Stimulated activated CD8-positive, alpha-beta memory T cell treated with anti-CD3 and anti-CD28 coated beads, Interleukin-4, amount 100 ng/mL, for 4 hours (primary cell): ENCODE data around the gene ZRANB3.
"Not testable (repeated sequence)": the region's sequence is repeated elsewhere in the genome, so short reads cannot be mapped to it uniquely, and the experiment has no call there.

Experiments used
- DNase-seq, 2 donors: peaks; one replicate each; pipeline ENCODE4 v3.0.0-alpha.2; 2020; ENCODE audit warnings: low read depth in 2 of 2, low spot score in 1 of 2

Gene ZRANB3

DNA sequence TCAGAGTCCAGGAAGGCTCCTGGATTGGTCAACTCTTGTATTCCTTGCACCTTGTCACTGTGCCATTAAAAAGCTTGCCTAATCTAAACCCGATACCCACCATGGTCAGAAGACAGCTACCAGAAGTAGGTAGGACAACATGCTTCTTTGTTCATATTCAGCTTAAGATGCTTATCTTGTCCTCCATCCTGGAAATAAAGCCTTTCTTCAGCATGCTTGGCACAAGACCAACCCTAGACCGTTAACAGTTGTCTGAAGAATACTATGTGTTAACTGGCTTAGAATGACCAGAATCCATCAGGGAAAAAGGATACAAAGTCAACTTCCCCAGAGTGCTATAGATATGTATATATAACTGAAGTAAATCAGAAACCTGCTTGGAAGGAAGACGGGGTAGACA is 193.9 kb downstream of the ZRANB3 start:
- no peak for DNase-seq

DNA sequence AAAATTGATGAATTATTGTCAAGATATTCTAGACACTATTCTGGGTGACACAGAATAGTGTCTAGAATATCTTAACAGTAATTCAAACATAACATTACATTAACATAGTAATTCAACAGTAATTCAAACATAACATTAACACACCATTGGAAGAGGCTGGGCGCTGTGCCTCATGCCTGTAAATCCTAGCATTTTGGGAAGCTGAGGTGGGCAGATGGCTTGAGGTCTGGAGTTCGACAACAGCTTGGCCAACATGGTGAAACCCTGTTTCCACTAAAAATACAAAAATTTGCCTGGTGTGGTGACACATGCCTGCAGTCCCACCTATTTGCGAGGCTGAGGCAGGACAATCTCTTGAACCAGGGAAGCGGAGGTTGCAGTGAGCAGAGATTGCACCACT is 195.8 kb downstream of the ZRANB3 start:
- no peak for DNase-seq

DNA sequence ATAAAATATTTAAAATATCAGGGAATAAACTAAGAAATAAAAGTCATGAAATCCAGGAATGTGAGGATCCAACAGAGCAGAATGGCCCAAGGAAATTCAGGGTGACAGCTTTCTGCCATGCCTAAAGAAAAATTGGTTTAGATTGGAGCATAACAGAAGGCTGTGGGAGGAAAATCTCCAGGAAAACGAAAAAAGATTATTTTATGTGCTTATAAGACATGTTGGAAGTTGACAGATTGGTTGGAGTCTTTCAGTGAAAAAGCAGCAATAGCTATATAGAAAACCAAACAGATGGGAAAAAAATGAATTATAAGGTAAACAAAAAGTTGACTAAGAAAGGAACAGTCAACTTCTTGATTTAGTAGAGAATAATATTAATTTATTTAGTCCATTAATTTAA is 203.9 kb downstream of the ZRANB3 start:
- DNase-seq = no peak

DNA sequence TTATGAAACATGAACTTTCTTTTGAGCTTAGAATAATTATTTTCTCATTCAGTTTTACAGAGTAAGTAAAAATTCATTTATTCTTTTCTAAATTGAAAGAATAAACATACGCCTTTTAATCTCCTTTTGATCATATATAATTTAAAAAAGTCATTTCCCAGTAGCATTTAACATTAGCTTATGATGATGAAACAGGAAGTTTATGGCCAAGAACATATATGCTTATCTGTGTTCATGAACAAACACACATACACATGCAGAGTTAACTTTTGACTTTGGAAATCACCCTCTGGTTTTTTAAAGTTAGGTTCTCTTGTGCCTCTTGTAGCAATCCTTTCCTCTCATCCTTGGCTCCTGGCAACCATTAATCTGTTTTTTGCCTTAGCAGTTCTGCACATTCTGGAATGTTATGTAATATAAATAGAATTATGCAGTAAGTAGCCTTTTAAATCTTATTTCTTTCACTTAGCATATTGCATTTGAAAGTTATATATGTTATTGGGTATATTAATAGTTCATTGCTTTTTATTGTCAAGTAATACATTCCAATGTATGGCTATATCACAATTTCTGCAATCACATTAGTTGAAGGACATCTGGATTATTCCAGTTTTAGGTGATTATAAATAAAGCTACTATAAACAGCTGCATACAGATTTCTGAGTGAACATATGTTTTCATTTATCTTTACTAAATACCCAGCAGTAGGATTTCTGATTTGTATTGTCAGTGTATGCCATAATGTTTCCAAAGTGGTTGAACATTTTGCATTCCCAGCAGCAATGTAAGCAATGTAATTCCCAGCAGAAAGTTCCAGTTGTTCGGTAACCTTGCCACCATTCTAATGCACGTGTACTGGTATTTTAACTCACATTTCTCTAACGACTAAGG is 210.3 kb downstream of the ZRANB3 start:
- no peak for DNase-seq

DNA sequence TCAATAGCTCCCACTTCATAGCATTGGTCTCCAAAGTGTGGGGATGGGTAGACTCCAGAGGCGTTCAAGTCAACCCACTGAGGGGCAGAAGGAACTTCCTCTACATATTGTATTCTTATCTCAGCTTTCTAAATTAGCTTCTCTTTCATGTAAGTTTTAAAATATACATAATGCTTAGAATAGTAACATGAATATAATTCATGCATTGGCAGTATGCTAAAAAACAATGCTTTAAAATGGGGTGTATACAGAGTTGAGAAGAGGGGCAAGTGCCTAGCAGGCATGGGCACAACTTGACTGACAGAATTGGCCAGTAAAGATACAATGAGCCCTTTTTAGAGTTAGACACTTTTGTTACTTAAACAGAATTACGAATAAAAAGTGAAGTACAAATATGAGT is 212.2 kb downstream of the ZRANB3 start:
- no peak for DNase-seq

DNA sequence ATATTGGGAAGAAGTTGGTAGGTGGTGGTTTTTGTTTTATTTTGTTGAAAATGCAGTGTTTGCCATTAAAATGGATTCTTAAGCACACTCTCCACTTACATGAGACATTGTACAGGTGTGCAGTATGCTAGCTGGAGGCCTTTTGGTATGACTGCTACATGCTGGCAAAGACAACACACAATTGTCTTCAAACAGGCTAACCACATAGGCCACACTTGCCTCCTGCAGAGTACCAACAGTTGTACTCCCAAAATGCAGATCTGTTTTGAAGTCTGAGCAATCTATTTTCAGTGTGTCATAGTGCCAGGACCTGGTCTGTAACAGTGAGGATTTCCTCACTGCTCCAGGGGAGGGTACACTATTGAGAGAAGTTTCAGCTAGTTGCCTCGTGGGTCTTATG is 213.6 kb downstream of the ZRANB3 start:
- DNase-seq = no peak

DNA sequence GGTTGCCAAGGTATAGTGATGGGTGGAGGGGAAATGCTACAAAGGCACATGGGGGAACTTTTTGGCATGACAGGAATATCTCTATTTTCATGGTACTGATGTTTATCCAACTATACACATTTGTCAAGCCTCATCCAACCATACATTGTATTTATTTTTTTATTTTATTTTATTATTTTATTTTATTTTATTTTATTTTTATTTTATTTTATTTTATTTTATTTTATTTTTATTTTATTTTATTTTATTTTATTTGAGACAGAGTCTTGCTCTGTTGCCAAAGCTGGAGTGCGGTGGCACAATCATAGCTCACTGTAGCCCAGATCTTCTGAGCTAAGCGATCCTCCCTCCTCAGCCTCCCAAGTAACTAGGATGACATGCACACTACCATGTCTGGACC is 219.1 kb downstream of the ZRANB3 start:
- DNase-seq = no peak

DNA sequence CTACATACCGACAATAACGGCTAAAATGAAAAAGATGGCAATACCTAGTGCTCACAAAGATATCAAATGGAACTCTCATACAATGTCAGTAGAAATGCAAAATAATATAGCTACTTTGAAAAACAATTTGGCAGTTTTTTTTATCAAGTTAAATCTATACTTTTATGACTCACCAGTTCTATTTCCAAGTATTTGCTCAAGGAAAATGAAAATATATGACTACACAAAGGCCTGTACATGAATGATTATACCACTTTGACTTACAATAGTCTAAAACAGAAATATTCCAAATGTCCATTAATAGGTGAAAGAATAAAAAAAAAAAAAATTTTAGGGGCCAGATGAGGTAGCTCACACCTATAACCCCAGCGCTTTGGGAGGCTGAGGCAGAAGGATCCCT is 219.8 kb downstream of the ZRANB3 start:
- DNase-seq = no peak

DNA sequence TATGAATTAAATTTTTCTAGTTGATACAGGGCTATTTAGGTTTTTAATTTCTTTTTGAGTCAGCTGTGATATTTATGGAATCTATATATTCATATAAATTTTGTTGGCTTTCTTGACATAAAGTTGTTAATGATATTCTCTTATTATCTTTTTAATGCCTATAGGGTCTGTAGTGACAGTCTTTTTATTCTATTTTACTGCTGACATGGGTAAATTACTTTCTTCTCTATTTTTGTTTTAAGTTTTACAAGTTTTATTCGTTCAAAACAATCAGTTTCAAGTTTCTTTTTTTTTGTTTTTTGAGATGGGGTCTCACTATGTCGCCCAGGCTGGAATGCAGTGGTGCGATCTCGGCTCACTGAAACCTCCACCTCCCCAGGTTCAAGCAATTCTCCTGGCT is 226.3 kb downstream of the ZRANB3 start:
- DNase-seq = no peak

DNA sequence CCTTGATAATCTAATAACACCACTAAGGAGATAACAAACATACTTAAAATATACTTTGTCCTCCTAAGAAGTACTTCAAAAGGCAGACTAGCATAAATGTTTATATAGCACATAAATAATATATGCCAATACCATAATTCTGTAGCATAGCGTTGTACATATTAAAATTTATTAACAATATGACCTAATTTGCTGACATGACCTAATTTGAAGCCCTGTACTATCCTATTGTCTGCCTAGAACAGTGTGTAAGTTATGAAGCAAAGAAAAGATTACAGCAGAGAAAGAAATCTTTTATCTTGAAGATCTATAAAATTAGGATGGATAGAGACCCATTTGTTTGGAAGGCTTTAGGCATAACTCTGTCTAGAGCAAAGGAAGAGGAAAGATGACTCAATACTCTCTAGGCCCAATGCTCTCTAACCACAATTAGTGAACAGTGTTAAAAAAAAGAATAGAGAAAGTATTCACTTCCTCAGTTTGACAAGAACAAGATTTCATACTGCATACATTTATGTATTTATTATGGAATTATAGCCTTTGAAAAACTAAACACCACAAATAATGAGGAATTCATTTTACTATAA is 231.3 kb downstream of the ZRANB3 start:
- DNase-seq = no peak

DNA sequence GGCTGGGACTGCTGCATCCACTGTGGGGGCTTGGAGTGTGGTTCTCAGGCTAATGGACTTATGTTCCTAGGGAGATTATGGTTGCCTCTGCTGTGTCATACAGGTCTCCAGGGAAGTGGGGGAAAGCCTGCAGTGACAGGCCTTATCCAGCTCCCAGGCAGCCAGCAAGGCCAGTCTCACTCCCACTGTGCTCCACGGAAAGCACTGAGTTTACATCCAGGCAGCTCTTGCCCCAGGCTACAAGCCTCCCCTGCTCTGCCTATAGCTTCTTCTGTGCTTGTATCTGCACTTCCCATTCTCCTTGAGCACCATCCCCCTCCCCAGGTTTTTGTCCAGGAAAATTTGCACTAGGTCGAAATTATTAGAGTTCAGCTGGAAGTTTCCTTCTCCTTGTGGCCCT is 231.9 kb downstream of the ZRANB3 start:
- DNase-seq = no peak

DNA sequence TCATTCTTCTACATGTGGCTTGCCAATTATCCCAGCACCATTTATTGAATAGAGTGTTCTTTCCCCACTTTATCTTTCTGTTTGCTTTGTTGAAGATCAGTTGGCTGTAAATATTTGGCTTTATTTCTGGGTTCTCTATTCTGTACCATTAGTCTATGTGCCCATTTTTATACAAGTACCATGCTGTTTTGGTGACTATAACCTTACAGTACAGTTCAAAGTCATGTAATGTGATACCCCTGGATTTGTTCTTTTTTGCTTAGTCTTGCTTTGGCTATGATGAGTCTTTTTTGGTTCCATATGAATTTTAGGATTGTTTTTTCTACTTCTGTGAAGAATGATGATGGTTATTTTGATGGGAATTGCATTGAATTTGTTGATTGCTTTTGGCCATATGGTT is 243.9 kb downstream of the ZRANB3 start:
- not testable (repeated sequence) for DNase-seq

DNA sequence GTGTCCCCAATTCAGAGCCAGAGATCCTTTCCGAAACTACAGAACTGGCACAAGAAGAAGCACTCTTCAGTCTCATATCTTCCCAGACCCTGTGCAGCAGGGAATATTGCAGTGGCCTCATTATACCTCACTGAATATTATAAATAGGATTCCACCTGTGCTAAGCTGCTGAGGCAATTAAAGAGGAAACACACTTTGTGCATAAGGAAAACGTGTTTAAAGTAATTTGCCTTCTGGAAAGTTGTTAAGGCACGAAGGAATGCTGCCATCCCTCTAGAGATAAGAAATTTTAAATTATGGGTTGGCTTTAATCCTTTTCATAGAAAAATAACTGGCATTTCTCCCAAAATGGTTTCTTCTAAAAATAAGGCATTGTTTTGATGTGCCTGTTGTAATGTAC is 245.6 kb downstream of the ZRANB3 start:
- DNase-seq = no peak

DNA sequence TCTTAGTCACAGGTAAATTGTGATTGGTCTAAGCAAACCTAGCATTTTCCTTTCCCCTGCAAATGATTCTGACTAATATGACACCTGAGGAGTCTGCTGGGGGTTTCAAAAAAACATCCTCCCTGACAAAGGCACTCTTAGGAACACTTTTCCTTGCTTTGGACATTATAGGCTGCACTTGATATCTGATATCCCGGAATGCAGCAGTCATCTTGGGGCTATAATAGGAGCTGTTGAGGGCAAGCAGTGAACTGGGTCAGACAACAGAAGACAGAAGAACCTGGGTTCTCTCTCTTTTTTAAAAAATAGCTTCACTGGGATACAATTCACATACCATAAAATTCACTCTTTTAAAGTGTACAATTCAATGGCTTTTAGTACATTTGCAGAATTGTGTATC is 249.6 kb downstream of the ZRANB3 start:
- DNase-seq = no peak

DNA sequence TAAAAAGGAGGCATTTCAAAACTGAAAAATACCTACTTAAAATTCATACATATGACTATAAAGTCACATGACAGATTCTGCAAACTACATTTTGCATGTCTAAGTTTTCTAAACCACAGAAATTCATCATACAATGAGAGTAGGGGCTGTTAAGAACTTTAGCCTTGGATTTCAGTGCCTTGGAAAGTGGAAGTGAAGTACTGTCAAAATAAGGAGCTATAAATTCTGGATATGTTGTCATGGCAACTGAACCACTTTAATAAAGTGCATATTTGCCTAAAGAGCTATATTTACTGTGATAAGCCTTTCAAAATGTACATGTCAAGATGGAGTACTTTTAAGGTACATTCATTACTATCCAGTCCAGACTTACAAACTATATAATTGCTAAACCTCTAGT is 251.8 kb downstream of the ZRANB3 start:
- DNase-seq = no peak

DNA sequence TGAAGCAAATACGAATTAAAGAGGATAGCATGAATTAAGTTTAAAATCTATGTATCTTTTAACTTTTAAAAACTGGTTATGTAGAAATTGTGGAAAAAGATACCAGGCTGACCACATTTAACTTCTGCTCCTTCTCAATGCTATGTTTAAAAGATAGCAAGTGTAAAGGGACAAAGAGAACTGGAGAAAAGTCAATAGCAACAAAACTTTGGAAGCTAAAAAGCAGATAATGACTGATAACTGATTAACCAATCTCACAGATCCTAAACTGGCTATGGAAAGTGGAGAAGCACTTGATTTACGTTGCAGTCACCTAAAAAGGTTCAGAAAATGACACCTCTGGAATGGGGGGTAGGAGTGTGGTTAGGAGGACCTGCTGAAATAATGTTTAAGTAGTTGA is 254.5 kb downstream of the ZRANB3 start:
- DNase-seq = no peak

DNA sequence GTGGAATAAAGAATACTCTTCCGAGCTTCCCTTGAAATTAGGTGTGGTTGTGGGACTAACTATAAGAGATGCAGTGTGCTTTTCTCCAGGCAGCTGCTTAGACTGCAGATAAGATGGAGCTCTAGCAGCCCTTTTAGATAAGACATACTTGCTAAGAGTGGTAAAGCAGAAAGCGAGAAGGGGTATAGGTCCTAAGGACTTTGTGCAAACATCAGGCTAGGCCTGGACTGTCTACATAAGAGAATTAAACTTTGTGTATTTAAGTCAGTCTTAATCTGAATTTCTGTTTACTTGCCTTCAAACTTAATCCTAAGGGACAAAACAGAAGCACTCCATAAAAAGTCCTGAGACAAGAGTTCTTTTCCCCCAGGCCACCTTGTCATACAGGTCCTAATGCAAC is 260.0 kb downstream of the ZRANB3 start:
- DNase-seq = no peak

DNA sequence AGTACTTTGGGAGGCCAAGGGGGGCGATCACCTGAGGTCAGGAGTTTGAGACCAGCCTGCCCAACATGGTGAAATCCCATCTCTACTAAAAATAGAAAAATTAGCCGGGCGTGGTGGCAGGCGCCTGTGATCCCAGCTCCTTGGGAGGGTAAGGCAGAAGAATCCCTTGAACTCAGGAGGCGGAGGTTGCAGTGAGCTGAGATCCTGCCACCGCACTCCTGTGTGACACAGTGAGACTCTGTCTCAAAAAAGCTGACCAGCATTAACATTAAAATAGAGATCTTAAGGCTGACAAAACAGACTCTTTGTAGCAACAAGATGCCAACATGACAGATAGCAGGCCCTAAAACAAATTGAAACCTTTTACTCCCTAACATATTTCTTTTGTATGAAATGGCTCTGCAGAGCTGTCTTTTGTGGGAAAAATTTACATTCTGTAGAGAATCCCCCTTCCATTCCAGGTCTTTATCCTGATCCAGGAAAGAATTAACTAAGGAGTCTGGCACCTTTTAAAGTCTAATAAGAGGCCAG is 265.0 kb downstream of the ZRANB3 start:
- no peak for DNase-seq

DNA sequence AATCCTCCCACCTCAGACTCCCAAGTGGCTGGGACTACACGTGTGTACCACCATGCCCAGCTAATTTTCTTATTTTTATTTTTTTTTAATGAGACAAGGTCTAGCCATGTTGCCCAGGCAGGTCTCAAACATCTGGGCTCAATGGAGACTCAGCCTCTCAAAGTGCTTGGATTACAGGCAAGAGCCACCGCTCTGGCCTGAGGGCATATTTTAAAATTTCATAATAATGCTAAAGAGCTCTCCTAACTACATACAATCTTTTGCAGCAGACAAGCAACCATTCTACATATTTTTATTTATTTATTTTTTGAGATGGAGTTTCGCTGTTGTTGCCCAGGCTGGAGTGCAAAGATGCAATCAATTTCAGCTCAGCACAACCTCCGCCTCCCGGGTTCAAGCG is 271.9 kb downstream of the ZRANB3 start:
- no peak for DNase-seq

DNA sequence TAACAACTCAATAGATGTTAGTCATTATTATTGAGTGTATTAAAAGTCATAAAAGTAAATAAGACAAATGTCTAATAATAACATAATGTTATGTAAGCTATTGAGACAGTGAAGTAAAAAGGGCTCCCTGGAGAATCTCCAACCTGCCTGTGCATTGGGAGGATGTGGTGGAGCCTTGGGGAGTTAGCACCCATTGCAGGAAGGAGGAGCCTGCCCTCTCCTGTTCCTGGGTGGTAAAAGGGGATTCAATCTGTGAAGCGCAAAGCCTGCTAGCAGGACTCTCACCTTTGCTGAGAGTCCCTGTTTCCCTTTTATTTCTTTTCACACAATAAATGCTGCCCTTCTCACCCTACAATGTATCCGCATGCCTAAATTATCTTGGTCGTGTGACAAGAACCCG is 272.8 kb downstream of the ZRANB3 start:
- no peak for DNase-seq

DNA sequence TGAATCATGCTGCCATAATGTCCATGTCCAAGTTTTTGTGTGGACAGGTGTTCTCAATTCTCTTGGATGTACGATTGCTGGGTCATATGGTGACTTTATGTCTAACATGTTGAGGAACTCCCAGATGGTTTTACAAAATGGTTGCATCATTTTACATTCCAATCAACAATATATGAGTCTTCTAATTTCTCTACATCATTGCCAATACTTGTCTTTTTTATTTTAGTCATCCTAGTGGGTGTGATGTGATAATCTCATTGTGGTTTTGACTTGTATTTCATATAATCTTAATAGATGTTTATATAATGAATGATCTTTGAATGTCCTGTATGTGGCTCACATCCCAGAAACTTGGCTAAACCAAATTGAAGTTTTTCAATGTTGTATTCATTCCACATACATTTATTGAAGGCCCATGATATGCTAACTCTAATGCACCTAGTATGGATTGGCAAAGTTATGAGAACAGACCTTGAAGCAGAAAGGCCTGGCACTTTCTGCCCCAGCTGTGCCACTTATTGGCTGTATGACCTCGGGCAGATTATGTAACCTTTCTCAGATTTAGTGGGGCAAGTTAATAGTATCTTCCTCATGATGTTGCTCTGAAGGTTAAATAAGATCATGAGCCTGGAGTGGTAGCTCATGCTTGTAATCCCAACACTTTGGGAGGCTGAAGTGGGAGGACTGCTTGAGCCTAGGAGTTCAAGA is 273.5 kb downstream of the ZRANB3 start:
- no peak for DNase-seq
